ENCODE data around the gene PLEKHB1. TPM values are rescaled to one million over a fixed set of nuclear protein-coding genes. Genes with fewer than 3 reads are reported as not detected.

The PLEKHB1 gene
- total RNA-seq, 4 donors from 2014 or later, result 35.5 to 58.1 (median 45.7) TPM

GRCh38 chr11:73660497-73661034 lies 14.2 kb downstream of the PLEKHB1 start:
- 54% methylated on average over 11 of the region's 25 CpGs for WGBS
- intact Hi-C loops (cut with DNase I), result loop anchor here (2.0 to 5.0 kb wide), 2 partner anchors 258 to 308 kb away; no protein-coding TSS in a partner anchor
- DNase-seq (ENCODE audit: extremely low spot score), result no peak
- peak overlapping the region; percentile 36 to 50 (median 45) for H3K4me3 ChIP-seq
- no peaks in the 10 kb centered on the region for H3K9me3 ChIP-seq
- no peaks in the 10 kb centered on the region for H3K27me3 ChIP-seq
- TF ChIP-seq, protein P1, sequence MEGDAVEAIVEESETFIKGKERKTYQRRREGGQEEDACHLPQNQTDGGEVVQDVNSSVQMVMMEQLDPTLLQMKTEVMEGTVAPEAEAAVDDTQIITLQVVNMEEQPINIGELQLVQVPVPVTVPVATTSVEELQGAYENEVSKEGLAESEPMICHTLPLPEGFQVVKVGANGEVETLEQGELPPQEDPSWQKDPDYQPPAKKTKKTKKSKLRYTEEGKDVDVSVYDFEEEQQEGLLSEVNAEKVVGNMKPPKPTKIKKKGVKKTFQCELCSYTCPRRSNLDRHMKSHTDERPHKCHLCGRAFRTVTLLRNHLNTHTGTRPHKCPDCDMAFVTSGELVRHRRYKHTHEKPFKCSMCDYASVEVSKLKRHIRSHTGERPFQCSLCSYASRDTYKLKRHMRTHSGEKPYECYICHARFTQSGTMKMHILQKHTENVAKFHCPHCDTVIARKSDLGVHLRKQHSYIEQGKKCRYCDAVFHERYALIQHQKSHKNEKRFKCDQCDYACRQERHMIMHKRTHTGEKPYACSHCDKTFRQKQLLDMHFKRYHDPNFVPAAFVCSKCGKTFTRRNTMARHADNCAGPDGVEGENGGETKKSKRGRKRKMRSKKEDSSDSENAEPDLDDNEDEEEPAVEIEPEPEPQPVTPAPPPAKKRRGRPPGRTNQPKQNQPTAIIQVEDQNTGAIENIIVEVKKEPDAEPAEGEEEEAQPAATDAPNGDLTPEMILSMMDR (IDR thresholded peaks at IDR 0.05), result no peak
- no peak for TF ChIP-seq EP300 (IDR thresholded peaks at IDR 0.05)
- no peak for TF ChIP-seq POLR2A (IDR thresholded peaks at IDR 0.05; ENCODE audit: low read depth)
- TF ChIP-seq POLR2AphosphoS5 (IDR thresholded peaks at IDR 0.05), result no peak
- H3K4me1 ChIP-seq, result peaks cover 19 to 31% (median 26%) of the 10 kb centered on the region in 4 donors
- peaks cover 0 to 5% (median 0%) of the 10 kb centered on the region in 4 donors for H3K36me3 ChIP-seq
- peak overlapping the region in 2 of 4 donors; percentile 39 to 44 for H3K27ac ChIP-seq (replicated peaks in 1 of 4)

DNA sequence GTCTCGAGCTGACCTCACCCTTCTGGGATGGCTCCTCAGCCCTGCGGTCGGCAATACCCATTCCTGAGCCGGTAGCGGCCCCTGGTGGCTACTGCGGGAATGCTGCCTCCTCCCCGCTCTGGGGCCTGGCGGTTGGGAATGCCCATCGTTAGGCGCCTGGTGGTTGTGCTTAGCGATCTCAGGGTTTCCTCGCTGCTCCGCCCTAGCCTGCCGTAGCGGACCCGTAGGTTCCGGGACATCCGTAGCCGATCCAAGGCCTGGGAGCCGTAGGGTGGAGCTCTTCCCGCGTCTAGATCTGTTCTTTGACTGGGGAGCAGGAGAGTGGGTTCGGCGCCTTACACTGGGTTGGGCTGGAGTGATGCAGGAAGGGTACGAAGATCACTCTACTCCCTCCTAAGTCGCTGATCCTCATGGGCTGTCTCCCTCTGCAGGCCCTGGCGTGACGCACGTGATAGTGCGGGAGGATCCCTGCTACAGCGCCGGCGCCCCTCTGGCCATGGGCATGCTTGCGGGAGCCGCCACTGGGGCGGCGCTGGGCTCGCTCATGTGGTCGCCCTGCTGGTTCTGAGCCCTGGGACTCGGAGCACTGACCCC lies 14.8 kb downstream of the PLEKHB1 start:
- Histone ChIP-seq H3K27ac (replicated peaks in 1 of 4) (peak overlapping the region in 2 of 4 donors; percentile 39 to 44), H3K36me3 (no peaks in the 10 kb centered on the region), H3K9me3 (no peaks in the 10 kb centered on the region), H3K4me1 (peaks cover 19 to 32% (median 26%) of the 10 kb centered on the region in 4 donors), H3K4me3 (peak overlapping the region; percentile 36 to 50 (median 45)), H3K27me3 (no peaks in the 10 kb centered on the region)
- peak; percentile 95 for DNase-seq (ENCODE audit: extremely low spot score)
- intact Hi-C loops (cut with DNase I), result loop anchor here (2.0 to 5.0 kb wide), 2 partner anchors 258 to 309 kb away; no protein-coding TSS in a partner anchor
- TF ChIP-seq POLR2AphosphoS5 (IDR thresholded peaks at IDR 0.05) (peak in 1 of 2 donors; percentile 65), POLR2A (IDR thresholded peaks at IDR 0.05; ENCODE audit: low read depth) (no peak), EP300 (IDR thresholded peaks at IDR 0.05) (no peak)
- TF ChIP-seq, protein P1 (IDR thresholded peaks at IDR 0.05), result peak; percentile 93 to 98 (median 94)
- 0% methylated on average over 1 of the region's 40 CpGs for WGBS

DNA sequence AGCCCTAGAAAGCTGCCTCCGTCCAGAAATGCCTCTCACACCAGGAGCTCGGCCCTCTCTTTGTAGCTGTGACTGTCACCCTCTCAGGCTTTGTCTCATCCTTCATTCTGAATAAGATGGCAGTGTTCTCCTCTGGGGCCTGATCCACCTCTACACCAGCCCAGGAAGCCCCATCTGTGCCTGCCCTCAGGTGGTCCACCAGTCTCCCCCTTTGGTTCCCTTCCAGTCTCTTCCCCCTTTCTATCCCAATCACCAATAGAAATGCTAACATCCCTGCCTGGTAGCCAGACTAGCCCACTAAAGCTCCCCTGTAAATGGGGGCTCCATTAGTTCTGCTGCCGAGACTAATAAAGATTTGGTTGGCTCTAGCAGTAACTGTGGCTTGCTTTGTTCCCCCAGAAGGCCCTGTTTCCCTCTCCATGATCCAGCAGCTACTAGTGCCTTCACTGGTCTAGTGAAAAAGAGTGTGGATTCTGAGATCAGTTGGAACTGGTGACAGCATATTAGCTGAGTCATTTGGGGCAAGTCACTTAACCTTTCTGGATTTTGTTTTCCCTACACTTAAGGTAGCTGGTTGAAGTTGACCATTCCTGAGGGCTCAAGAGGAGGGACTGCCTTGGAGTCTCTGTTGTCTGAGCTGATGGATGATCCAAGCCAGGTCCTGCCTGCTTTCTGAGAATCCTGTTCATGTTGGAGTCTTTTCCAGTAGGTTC lies 16.2 kb downstream of the PLEKHB1 start:
- Histone ChIP-seq H3K36me3 (no peaks in the 10 kb centered on the region), H3K4me1 (peaks cover 19 to 32% (median 26%) of the 10 kb centered on the region in 4 donors), H3K9me3 (no peaks in the 10 kb centered on the region), H3K27ac (replicated peaks in 1 of 4) (no peak overlapping the region), H3K27me3 (no peaks in the 10 kb centered on the region), H3K4me3 (no peak overlapping the region)
- WGBS, result 94% methylated on average over 3 of the region's 3 CpGs
- no peak for DNase-seq (ENCODE audit: extremely low spot score)
- TF ChIP-seq POLR2A (IDR thresholded peaks at IDR 0.05; ENCODE audit: low read depth) (no peak), POLR2AphosphoS5 (IDR thresholded peaks at IDR 0.05) (no peak), EP300 (IDR thresholded peaks at IDR 0.05) (no peak)
- TF ChIP-seq, protein P1 (IDR thresholded peaks at IDR 0.05), result no peak
- intact Hi-C loops (cut with DNase I), result loop anchor here (2.0 to 5.0 kb wide), 2 partner anchors 38 to 310 kb away; no protein-coding TSS in a partner anchor

DNA sequence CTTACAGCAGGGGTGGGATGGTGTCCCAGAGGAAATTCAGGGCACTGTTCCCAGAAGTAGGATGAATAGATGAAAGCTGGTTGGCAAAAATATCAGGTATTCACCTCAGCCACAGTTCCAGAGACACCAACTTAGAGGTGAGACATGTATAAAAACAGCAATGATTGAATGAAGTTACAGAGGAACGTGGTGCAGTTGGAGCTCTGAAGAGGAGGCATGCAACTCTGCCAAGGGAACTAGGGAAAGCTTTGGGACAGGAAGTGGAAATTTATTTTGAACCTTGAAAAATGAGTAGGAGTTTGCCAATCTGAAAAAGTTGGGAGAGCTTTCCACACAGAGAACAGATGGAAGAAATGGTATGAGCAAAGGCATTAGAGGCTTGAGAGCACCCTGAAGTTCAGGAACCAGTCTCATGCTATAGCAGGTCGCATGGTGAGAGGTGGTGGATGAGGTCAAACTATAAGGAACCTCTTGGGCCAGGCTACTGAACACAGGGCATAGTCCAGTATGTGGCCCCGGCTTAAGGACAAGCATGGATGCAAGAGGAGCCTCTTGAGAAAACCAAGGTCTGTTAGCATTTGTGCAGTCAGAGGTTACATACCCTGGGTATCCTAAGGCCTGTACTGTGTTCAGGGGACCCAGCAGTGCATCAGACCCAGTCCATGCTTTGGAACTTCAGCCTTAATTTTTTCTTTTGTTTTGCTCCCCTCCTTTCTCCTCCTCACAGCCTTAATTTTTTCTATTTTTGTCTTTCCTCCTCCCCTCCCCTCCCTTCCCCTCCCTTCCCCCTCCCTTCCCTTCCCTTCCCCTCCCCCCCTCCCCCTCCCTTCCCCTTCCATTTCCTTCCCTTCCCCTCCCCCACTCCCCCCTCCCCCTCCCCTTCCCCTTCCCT lies 17.5 kb downstream of the PLEKHB1 start:
- Histone ChIP-seq H3K27me3 (no peaks in the 10 kb centered on the region), H3K4me3 (no peak overlapping the region), H3K4me1 (peaks cover 19 to 32% (median 26%) of the 10 kb centered on the region in 4 donors), H3K9me3 (no peaks in the 10 kb centered on the region), H3K36me3 (no peaks in the 10 kb centered on the region), H3K27ac (replicated peaks in 1 of 4) (no peak overlapping the region)
- no peak for TF ChIP-seq POLR2A (IDR thresholded peaks at IDR 0.05; ENCODE audit: low read depth)
- TF ChIP-seq, protein P1 (IDR thresholded peaks at IDR 0.05), result no peak
- TF ChIP-seq EP300 (IDR thresholded peaks at IDR 0.05), result no peak
- TF ChIP-seq POLR2AphosphoS5 (IDR thresholded peaks at IDR 0.05), result no peak
- intact Hi-C loops (cut with DNase I), result loop anchor here (2.0 to 5.0 kb wide), 2 partner anchors 39 to 312 kb away; no protein-coding TSS in a partner anchor
- no peak for DNase-seq (ENCODE audit: extremely low spot score)
- WGBS, result 69% methylated on average over 3 of the region's 3 CpGs

Measured in esophagus muscularis mucosa (tissue), 4 donors.